GM18873 (cell line): ENCODE data around the gene LMBR1.
"Not testable (repeated sequence)": the region's sequence is repeated elsewhere in the genome, so short reads cannot be mapped to it uniquely, and the experiment has no call there.

Source experiments
- ATAC-seq: cut with Tn5 transposase; IDR thresholded peaks from one replicate; pipeline ENCODE4 v1.9.1; 2021; ENCODE audit warnings: mild to moderate bottlenecking, moderate library complexity, moderate number of reproducible peaks; ENCODE audit not compliant: unreplicated experiment, low FRiP score

LMBR1 gene

DNA sequence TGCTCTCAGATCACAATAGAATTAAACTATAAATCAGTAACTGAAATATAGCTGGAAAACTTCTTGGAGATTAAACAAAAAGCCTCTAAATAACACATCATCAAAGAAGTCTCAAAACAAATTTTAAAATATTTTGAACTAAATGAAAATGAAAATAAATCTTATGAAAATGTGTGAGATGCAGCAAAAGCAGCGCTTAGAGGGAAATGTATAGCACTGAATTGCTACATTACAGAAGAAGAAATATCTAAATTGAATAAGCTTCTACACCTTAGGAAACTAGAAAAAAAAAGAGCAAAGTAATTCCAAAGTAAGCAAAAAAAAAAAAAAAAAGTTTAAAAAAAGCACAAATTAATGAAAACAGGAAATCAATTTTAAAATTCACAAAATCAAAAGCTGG lies 35.2 kb downstream of the LMBR1 start:
- ATAC-seq, result no peak

GRCh38 chr7:156854654-156855053 lies 38.3 kb downstream of the LMBR1 start:
- no peak for ATAC-seq

DNA sequence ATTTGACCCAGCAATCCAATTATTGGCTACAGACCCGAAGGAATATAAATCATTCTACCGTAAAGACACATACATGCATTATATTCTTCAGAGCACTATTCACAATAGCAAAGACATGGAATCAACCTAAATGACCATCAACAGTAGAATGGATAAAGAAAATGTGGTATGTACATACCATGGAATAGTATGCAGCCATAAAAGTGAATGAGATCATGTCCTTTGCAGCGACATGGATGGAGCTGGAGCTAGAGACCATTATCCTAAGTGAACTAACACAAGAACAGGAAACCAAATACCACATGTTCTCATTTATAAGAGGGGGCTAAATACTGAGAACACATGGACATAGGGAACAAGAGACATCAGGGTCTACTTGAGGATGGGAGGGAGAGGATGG lies 44.0 kb downstream of the LMBR1 start:
- ATAC-seq, result no peak

DNA sequence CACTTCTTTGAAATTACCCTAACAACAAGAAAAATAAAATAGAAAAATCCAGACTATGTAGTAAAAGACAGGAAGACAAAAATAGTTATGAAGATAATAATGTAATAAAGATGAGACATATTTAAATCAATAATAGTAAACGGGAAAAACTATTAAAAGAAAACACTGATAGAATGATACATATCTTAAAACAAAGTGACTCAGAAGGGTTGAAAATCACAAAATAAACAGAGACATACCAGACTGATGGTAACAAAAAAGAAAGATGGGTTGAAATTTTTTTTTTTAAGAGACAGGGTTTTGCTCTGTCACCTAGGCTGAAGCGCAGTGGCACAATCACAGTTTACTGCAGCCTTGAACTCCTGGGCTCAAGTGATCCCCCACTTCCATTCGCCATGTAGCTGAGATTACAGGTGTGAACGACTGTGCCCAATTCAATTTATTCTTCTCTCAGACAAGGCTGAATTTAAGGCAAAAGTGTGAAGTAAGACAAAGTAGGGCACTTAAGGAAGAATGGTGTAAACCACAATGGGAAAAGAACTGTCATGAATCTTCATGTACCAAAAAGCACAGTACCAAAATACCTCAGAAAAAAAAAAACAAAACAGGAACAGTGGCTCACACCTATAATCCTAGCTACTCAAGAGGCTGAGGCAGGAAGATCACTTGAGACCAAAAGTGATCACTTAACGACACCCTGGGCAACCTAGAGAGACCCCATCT lies 47.4 kb downstream of the LMBR1 start:
- ATAC-seq, result no peak

DNA sequence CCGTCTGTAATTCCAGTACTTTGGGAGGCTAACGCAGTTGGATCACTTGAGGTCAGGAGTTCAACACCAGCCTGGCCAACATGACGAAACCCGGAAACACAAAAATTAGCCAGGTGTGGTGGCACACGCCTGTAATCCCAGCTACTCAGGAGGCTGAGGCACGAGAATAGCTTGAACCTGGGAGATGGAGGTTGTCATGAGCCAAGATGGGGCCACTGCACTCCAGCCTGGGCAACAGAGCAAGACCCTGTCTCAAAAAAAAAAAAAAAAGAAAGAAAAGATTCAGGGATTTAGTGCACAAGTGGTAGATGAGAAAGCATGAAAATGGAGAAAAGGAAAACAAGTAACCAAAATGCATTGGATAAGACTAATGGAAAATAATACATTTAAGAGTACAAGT lies 49.4 kb downstream of the LMBR1 start:
- not testable (repeated sequence) for ATAC-seq

GRCh38 chr7:156843157-156843556 lies 49.8 kb downstream of the LMBR1 start:
- ATAC-seq, result no peak

DNA sequence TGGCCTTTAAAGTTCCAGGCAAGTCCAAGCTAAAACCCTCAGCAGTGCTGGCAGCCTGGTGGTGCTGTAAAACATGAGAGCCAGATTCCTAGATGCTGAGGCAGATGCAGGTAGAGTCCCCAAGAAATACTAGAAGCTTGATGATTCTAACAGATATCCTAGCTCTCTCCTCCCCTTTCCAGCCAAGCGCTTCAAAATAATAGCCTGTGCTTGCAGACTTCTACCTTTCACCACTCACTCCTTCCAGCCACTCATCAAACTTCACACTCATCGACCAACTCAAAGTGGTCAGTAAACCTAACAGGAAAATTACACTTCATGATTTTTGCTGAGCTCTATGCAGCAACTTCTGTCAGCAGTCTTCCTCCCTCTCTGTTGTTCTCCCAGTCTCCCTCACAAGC lies 50.2 kb downstream of the LMBR1 start:
- no peak for ATAC-seq

GRCh38 chr7:156842317-156842716 lies 50.7 kb downstream of the LMBR1 start:
- no peak for ATAC-seq

- no peak for ATAC-seq
These were observed 51.5 kb downstream of the LMBR1 start for GRCh38 chr7:156841497-156841896.

- no peak for ATAC-seq
These were observed 52.8 kb downstream of the LMBR1 start for GRCh38 chr7:156840134-156840533.

DNA sequence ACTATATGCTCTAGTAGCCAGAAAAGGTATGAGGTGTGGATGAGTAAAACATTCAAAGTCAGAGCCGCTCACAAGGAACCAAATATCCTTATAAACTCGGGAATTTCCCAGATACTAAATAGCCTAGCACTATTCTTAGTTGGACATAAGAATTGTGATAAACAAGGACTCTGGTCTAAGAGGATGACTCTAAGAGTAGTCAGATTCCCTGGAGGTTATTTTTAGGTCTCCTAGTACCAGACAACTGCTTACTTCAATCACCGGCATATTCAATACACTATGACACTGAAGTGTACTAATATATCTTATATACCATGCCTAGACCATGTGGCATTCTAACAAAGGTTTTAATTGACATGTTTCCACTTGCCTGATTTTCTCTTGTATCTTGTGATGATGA lies 56.5 kb downstream of the LMBR1 start:
- no peak for ATAC-seq

DNA sequence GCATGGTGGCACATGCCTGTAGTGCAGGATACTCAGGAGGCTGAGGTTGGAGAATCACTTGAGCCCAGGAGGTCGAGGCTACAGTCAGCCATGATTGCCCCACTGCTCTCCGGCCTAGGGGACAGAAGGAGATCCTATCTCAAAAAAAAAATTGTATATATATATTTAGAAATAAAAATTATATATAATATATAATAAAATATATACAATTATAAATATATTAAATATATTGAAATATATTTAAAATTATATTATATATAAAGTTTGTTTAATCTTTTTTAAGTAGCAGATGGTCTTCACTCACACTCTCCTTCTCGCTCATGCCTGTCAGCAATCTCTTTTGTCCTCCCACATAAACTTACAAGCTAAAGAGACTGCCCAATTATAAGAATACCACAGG lies 58.5 kb downstream of the LMBR1 start:
- no peak for ATAC-seq

DNA sequence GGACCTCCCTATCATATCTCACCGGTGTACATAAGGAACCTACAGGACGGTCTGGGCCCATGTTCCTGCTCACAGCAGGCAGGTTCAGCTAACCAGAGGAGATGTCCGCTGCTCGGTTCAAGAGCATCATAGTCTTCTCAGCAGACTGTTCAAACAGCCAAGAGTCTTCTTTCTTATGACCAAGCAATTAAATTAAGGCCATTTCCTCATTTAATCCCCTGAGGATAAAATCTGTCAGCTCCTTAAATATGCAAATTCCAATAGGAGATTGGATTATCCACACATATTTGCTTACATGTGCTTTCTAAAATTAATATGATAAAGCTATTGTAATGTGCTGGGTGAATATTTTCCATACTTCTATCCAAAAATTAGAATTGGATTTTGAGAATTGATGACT lies 59.7 kb downstream of the LMBR1 start:
- no peak for ATAC-seq

GRCh38 chr7:156832195-156832877 lies 60.6 kb downstream of the LMBR1 start:
- no peak for ATAC-seq

- ATAC-seq, result no peak
These were observed 63.2 kb downstream of the LMBR1 start for GRCh38 chr7:156829669-156830336.

DNA sequence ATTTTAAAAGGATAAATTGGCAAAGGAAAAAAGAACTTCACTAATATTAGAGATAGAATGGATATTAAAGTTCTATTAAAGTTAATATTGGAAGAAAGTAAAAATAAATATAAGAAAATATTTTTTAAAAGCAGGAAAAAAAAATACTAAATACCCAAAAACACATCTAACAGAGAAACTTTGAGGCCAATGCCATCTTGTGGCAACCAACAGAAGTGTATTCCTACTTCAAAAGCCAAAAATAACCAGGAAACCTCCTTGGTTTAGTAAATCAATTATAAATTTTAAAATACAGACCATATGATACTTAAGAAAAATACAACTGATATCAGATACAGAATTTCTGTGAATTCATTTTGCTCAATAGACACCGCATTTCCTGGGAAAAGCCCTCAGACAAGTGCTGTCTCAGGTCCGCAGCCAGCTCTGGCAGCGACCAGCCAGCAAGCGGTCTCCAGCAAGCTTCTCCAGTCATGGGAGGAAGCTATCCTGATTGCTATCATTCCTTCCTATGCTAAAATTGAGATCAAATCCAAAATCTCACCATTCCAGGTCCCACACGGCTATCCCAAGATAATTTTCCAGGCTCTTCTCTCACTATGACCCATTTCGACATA lies 65.3 kb downstream of the LMBR1 start:
- ATAC-seq, result no peak

DNA sequence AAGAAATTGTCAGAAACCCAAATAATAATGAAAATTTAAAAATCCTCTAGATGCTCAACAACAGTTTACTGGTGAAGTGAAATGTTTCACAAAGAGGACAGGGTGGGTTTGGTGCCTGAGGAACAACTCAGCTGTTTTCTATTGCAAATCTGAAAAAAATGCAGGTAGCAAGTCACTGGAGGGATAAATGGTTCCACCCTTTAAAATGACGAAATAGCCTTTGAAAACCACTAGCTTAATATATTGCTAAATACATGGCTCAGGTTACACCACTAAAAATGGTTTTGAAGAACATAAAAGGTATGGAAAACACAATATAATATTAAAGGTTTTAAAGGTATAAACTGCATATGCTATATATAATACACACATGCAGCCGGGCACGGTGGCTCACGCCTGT lies 69.5 kb downstream of the LMBR1 start:
- no peak for ATAC-seq

GRCh38 chr7:156820445-156821063 lies 72.4 kb downstream of the LMBR1 start:
- ATAC-seq, result no peak

DNA sequence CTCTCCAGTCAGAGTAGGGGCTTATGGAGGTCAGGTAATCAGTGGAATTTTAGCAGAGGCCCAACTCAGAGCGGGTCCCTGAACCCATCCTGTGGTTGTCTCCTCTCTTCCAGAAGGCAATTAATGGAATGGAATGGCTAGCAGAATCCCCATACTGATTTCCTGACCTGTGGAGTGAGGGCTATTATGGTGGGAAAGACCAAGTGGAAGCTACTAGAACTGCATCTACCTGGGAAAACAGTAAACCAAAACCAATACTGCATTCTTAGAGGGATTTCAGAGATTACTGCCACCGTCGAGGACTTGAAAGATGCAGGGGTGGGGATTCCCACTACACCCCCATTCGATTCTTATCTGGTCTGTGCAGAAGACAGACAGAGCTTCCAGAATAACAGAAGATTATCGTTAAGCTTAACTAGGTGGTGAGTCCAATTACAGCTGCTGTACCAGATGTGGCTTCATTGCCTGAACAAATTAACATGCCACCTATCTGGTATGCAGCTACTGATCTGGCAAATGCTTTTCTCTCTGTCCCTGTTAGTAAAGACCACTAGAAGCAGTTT lies 73.2 kb downstream of the LMBR1 start:
- ATAC-seq, result no peak

GRCh38 chr7:156818133-156818532 lies 74.8 kb downstream of the LMBR1 start:
- no peak for ATAC-seq
